ENCODE data around the gene LSAMP.

The LSAMP gene

DNA sequence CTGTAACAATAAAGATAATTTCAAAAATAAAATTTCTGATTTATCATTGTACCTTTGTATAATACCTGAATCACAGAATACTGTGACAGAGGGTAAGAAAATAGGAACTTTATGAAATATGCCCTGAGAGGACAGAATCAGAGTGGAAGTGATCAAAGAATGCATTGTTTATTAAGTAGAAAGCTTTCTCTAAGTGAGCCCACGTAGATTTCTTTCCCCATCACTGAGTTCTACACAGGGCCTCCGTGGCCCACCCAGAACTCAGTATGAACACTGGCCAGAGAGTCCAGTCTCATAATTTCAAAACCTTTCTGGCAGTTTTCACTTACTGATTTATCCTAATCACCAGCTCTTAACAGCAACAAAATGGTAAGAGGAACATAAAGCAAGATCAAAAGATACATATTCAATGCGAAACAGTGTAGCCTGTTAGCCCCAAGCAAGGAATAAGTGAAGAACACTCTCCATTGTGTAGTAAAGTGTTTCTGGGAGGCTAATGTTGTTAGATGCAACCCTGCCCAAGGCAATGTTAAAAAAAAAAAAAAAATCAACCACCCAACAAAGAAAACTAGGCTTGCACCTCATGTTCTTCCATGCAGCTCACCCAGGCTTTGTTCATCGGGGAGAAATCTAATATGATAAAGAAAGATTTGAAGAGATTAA, 341.3 kb downstream of the LSAMP start:
- no peak overlapping the region for H3K23ac ChIP-seq (ENCODE audit: low read length in 2 of 2)
- no peak overlapping the region for H4K91ac ChIP-seq (ENCODE audit: low read length)
- no peak overlapping the region for H2BK12ac ChIP-seq (ENCODE audit: low read length in 2 of 2)
- H3K27me3 ChIP-seq (ENCODE audit: control insufficient read depth in 1 of 2, insufficient read depth in 1 of 2, low read length in 2 of 2) = no peaks in the 10 kb centered on the region
- no peak for DNase-seq
- H3K79me1 ChIP-seq (replicated peaks; ENCODE audit: low read length, poor library complexity, severe bottlenecking) = peaks cover 3% of the 10 kb centered on the region
- H2AK5ac ChIP-seq (ENCODE audit: low read length, severe bottlenecking) = no peak overlapping the region
- no peak overlapping the region for H3K18ac ChIP-seq (ENCODE audit: low read depth in 1 of 2, low read length in 2 of 2)
- no peak overlapping the region for H3K4me2 ChIP-seq (ENCODE audit: low read length, poor library complexity, severe bottlenecking)
- H3K9ac ChIP-seq (ENCODE audit: low read length) = no peak overlapping the region
- H3K27ac ChIP-seq (ENCODE audit: low read length, poor library complexity, severe bottlenecking) = no peak overlapping the region
- no peaks in the 10 kb centered on the region for H3K36me3 ChIP-seq (ENCODE audit: control insufficient read depth in 1 of 2, insufficient read depth in 2 of 2, low read depth in 1 of 2, low read length in 2 of 2)
- H3K9me3 ChIP-seq (ENCODE audit: control insufficient read depth, low read length) = no peaks in the 10 kb centered on the region
- H2BK5ac ChIP-seq (ENCODE audit: low read depth, low read length, poor library complexity, severe bottlenecking) = no peak overlapping the region
- H4K8ac ChIP-seq (ENCODE audit: low read length) = no peak overlapping the region
- no peak overlapping the region for H3K4ac ChIP-seq (ENCODE audit: low read depth in 1 of 2, low read length in 2 of 2)
- no peak overlapping the region for H3K4me3 ChIP-seq (ENCODE audit: insufficient read depth in 1 of 2, low read depth in 1 of 2, low read length in 2 of 2)
- H2AFZ ChIP-seq (ENCODE audit: low read depth, low read length) = no peak overlapping the region
- no peak overlapping the region for H2BK120ac ChIP-seq (ENCODE audit: low read depth, low read length)
- WGBS = 90% methylated on average over 2 of the region's 4 CpGs
- no peaks in the 10 kb centered on the region for H3K4me1 ChIP-seq (ENCODE audit: control insufficient read depth, insufficient read depth, low read depth, low read length)
- no peak overlapping the region for H3K14ac ChIP-seq (ENCODE audit: low read length in 2 of 2)
- no peak overlapping the region for H2BK15ac ChIP-seq (ENCODE audit: low read depth, poor library complexity, severe bottlenecking)

- Histone ChIP-seq H4K8ac (ENCODE audit: low read length) (no peak overlapping the region), H3K36me3 (ENCODE audit: control insufficient read depth in 1 of 2, insufficient read depth in 2 of 2, low read depth in 1 of 2, low read length in 2 of 2) (no peaks in the 10 kb centered on the region), H3K4me1 (ENCODE audit: control insufficient read depth, insufficient read depth, low read depth, low read length) (no peaks in the 10 kb centered on the region), H3K27me3 (ENCODE audit: control insufficient read depth in 1 of 2, insufficient read depth in 1 of 2, low read length in 2 of 2) (no peaks in the 10 kb centered on the region), H2BK5ac (ENCODE audit: low read depth, low read length, poor library complexity, severe bottlenecking) (no peak overlapping the region), H2BK15ac (ENCODE audit: low read depth, poor library complexity, severe bottlenecking) (no peak overlapping the region), H3K4me2 (ENCODE audit: low read length, poor library complexity, severe bottlenecking) (no peak overlapping the region), H3K27ac (ENCODE audit: low read length, poor library complexity, severe bottlenecking) (no peak overlapping the region), H4K91ac (ENCODE audit: low read length) (no peak overlapping the region), H3K4ac (ENCODE audit: low read depth in 1 of 2, low read length in 2 of 2) (no peak overlapping the region), H3K18ac (ENCODE audit: low read depth in 1 of 2, low read length in 2 of 2) (no peak overlapping the region), H3K9me3 (ENCODE audit: control insufficient read depth, low read length) (no peaks in the 10 kb centered on the region), H2AK5ac (ENCODE audit: low read length, severe bottlenecking) (no peak overlapping the region), H3K23ac (ENCODE audit: low read length in 2 of 2) (no peak overlapping the region), H3K79me1 (replicated peaks; ENCODE audit: low read length, poor library complexity, severe bottlenecking) (peaks cover 5% of the 10 kb centered on the region), H2BK12ac (ENCODE audit: low read length in 2 of 2) (no peak overlapping the region), H3K4me3 (ENCODE audit: insufficient read depth in 1 of 2, low read depth in 1 of 2, low read length in 2 of 2) (no peak overlapping the region), H3K14ac (ENCODE audit: low read length in 2 of 2) (no peak overlapping the region), H2BK120ac (ENCODE audit: low read depth, low read length) (no peak overlapping the region), H3K9ac (ENCODE audit: low read length) (no peak overlapping the region), H2AFZ (ENCODE audit: low read depth, low read length) (no peak overlapping the region)
- no peak for DNase-seq
Observed at GRCh38 chr3:116102037-116102436, 343.2 kb downstream of the LSAMP start.

- H2BK5ac ChIP-seq (ENCODE audit: low read depth, low read length, poor library complexity, severe bottlenecking) = no peak overlapping the region
- no peak overlapping the region for H3K27ac ChIP-seq (ENCODE audit: low read length, poor library complexity, severe bottlenecking)
- H2AFZ ChIP-seq (ENCODE audit: low read depth, low read length) = no peak overlapping the region
- DNase-seq = no peak
- 100% methylated on average over 1 of the region's 2 CpGs for WGBS
- no peak overlapping the region for H2AK5ac ChIP-seq (ENCODE audit: low read length, severe bottlenecking)
- H3K9me3 ChIP-seq (ENCODE audit: control insufficient read depth, low read length) = no peaks in the 10 kb centered on the region
- H4K91ac ChIP-seq (ENCODE audit: low read length) = no peak overlapping the region
- no peak overlapping the region for H3K14ac ChIP-seq (ENCODE audit: low read length in 2 of 2)
- no peak overlapping the region for H3K23ac ChIP-seq (ENCODE audit: low read length in 2 of 2)
- H3K79me1 ChIP-seq (replicated peaks; ENCODE audit: low read length, poor library complexity, severe bottlenecking) = peaks cover 3% of the 10 kb centered on the region
- H3K27me3 ChIP-seq (ENCODE audit: control insufficient read depth in 1 of 2, insufficient read depth in 1 of 2, low read length in 2 of 2) = no peaks in the 10 kb centered on the region
- H3K4ac ChIP-seq (ENCODE audit: low read depth in 1 of 2, low read length in 2 of 2) = no peak overlapping the region
- no peaks in the 10 kb centered on the region for H3K4me1 ChIP-seq (ENCODE audit: control insufficient read depth, insufficient read depth, low read depth, low read length)
- no peak overlapping the region for H2BK15ac ChIP-seq (ENCODE audit: low read depth, poor library complexity, severe bottlenecking)
- H3K36me3 ChIP-seq (ENCODE audit: control insufficient read depth in 1 of 2, insufficient read depth in 2 of 2, low read depth in 1 of 2, low read length in 2 of 2) = no peaks in the 10 kb centered on the region
- no peak overlapping the region for H3K18ac ChIP-seq (ENCODE audit: low read depth in 1 of 2, low read length in 2 of 2)
- no peak overlapping the region for H3K4me3 ChIP-seq (ENCODE audit: insufficient read depth in 1 of 2, low read depth in 1 of 2, low read length in 2 of 2)
- no peak overlapping the region for H2BK12ac ChIP-seq (ENCODE audit: low read length in 2 of 2)
- no peak overlapping the region for H2BK120ac ChIP-seq (ENCODE audit: low read depth, low read length)
- no peak overlapping the region for H4K8ac ChIP-seq (ENCODE audit: low read length)
- H3K9ac ChIP-seq (ENCODE audit: low read length) = no peak overlapping the region
- H3K4me2 ChIP-seq (ENCODE audit: low read length, poor library complexity, severe bottlenecking) = no peak overlapping the region
Observed at GRCh38 chr3:116097226-116097625, 348.1 kb downstream of the LSAMP start.

DNA sequence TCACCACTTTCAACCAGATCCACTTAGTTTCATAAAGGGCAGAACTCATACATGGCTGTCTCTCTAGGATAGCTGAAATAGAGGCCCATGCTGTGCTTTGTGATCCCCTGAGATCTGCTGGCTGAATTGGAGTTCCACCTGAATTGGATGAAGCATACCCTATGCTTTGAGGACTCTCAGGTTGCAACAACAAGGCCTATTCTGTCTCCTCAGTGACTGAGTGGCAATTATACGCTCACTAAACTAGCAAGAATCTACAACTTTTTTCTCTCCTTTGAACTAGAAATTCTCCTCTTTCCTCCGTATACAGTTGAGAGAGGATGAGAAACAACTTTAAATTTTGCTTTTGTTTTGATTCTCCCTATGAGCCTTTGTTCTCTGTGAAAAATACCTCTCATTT, 348.7 kb downstream of the LSAMP start:
- no peak overlapping the region for H3K23ac ChIP-seq (ENCODE audit: low read length in 2 of 2)
- no peaks in the 10 kb centered on the region for H3K4me1 ChIP-seq (ENCODE audit: control insufficient read depth, insufficient read depth, low read depth, low read length)
- no peak overlapping the region for H4K91ac ChIP-seq (ENCODE audit: low read length)
- H2AFZ ChIP-seq (ENCODE audit: low read depth, low read length) = no peak overlapping the region
- H3K18ac ChIP-seq (ENCODE audit: low read depth in 1 of 2, low read length in 2 of 2) = no peak overlapping the region
- H3K14ac ChIP-seq (ENCODE audit: low read length in 2 of 2) = no peak overlapping the region
- H3K4me2 ChIP-seq (ENCODE audit: low read length, poor library complexity, severe bottlenecking) = no peak overlapping the region
- no peak overlapping the region for H2BK5ac ChIP-seq (ENCODE audit: low read depth, low read length, poor library complexity, severe bottlenecking)
- H3K27me3 ChIP-seq (ENCODE audit: control insufficient read depth in 1 of 2, insufficient read depth in 1 of 2, low read length in 2 of 2) = no peaks in the 10 kb centered on the region
- peaks cover 3% of the 10 kb centered on the region for H3K79me1 ChIP-seq (replicated peaks; ENCODE audit: low read length, poor library complexity, severe bottlenecking)
- H3K4me3 ChIP-seq (ENCODE audit: insufficient read depth in 1 of 2, low read depth in 1 of 2, low read length in 2 of 2) = no peak overlapping the region
- H3K27ac ChIP-seq (ENCODE audit: low read length, poor library complexity, severe bottlenecking) = no peak overlapping the region
- no peak overlapping the region for H4K8ac ChIP-seq (ENCODE audit: low read length)
- H3K9ac ChIP-seq (ENCODE audit: low read length) = no peak overlapping the region
- H3K36me3 ChIP-seq (ENCODE audit: control insufficient read depth in 1 of 2, insufficient read depth in 2 of 2, low read depth in 1 of 2, low read length in 2 of 2) = no peaks in the 10 kb centered on the region
- DNase-seq = no peak
- no peak overlapping the region for H3K4ac ChIP-seq (ENCODE audit: low read depth in 1 of 2, low read length in 2 of 2)
- H2BK120ac ChIP-seq (ENCODE audit: low read depth, low read length) = no peak overlapping the region
- H3K9me3 ChIP-seq (ENCODE audit: control insufficient read depth, low read length) = no peaks in the 10 kb centered on the region
- no peak overlapping the region for H2AK5ac ChIP-seq (ENCODE audit: low read length, severe bottlenecking)
- H2BK12ac ChIP-seq (ENCODE audit: low read length in 2 of 2) = no peak overlapping the region
- no peak overlapping the region for H2BK15ac ChIP-seq (ENCODE audit: low read depth, poor library complexity, severe bottlenecking)
- WGBS = 100% methylated on average over 1 of the region's 2 CpGs

Data from mesenchymal stem cell (in vitro differentiated cells and primary cell).